B cell (primary cell): ENCODE measurements around the gene SSRP1. TPM values are rescaled to one million over a fixed set of nuclear protein-coding genes. Genes with fewer than 3 reads are reported as not detected.

ENCODE experiments used
- ATAC-seq: fragments of 200-7000 bp; cut with Tn5 transposase; one replicate; pipeline ENCODE4 v1.10.0; 2021; ENCODE audit warnings: low read depth, mild to moderate bottlenecking, moderate number of reproducible peaks, moderate library complexity
- CTCF ChIA-PET: fragments of 350-600 bp; sonication (Branson Sonifier 250); formaldehyde crosslinking; loops from one replicate; lab custom pipeline; 2021; ENCODE audit warnings: antibody characterized with exemption, inconsistent platforms; lab: Charles Lee
- POLR2A ChIA-PET: fragments of 350-600 bp; sonication (Branson Sonifier 250); formaldehyde crosslinking; loops from one replicate; lab custom pipeline; 2021; ENCODE audit warnings: antibody characterized with exemption; lab: Charles Lee
- DNase-seq: peaks from one replicate; pipeline ENCODE4 v3.0.0; 2013
- H2AFZ ChIP-seq: 2 replicates; pipeline ENCODE4 v1.6.1; 2012; ENCODE audit warnings: mild to moderate bottlenecking, low read depth, low read length; ENCODE audit not compliant: insufficient read depth, poor library complexity, severe bottlenecking
- H3K27ac ChIP-seq, 2 donors: 1 replicate in 1 of 2; 2 replicates in 1 of 2; pipeline ENCODE4 v1.5.1; 2012 to 2013; ENCODE audit warnings: low read length in 2 of 2, mild to moderate bottlenecking in 2 of 2, moderate library complexity in 1 of 2
- H3K27me3 ChIP-seq, 4 experiments: fragments of 200-600 bp in 1 of 4; sonication (generic) in 1 of 4; replicated peaks in 1 of 4; 1 replicate in 2 of 4; 2 replicates in 2 of 4; pipeline versions ENCODE4 v1.6.1 to v1.7.0; 2013 to 2016; ENCODE audit warnings: low read length in 3 of 4, mild to moderate bottlenecking in 2 of 4, mixed read lengths in 1 of 4, moderate library complexity in 1 of 4; ENCODE audit not compliant: insufficient read depth in 4 of 4, control insufficient read depth in 3 of 4; ENCODE audit errors: control extremely low read depth in 1 of 4
- H3K36me3 ChIP-seq, 2 experiments: replicated peaks in 1 of 2; 1 replicate in 1 of 2; 2 replicates in 1 of 2; pipeline versions ENCODE4 v1.6.1 to v1.7.1; 2013; ENCODE audit warnings: low read length in 1 of 2; ENCODE audit not compliant: insufficient read depth in 2 of 2, control insufficient read depth in 1 of 2; ENCODE audit errors: control extremely low read depth in 1 of 2, extremely low read depth in 1 of 2
- H3K4me1 ChIP-seq, 2 donors: fragments of 200-600 bp in 1 of 2; sonication (generic) in 1 of 2; 1 replicate in 1 of 2; 2 replicates in 1 of 2; pipeline versions ENCODE4 v1.5.1 to v1.6.1; 2013 to 2017; ENCODE audit warnings: low read length in 2 of 2; ENCODE audit not compliant: control insufficient read depth in 2 of 2, insufficient read depth in 2 of 2
- H3K4me2 ChIP-seq: replicated peaks from 2 replicates; pipeline ENCODE3; 2012; ENCODE audit warnings: mild to moderate bottlenecking, low read depth, low read length; ENCODE audit not compliant: poor library complexity, severe bottlenecking
- H3K4me3 ChIP-seq, 5 experiments: fragments of 200-600 bp in 1 of 5; sonication (generic) in 1 of 5; 1 replicate in 3 of 5; 2 replicates in 2 of 5; pipeline versions ENCODE4 v1.5.1 to v1.7.0; 2011 to 2016; ENCODE audit warnings: low read length in 4 of 5, mild to moderate bottlenecking in 4 of 5, low read depth in 2 of 5, control low read depth in 1 of 5, moderate library complexity in 1 of 5; ENCODE audit not compliant: insufficient read depth in 1 of 5; ENCODE audit errors: control extremely low read depth in 1 of 5, extremely low read depth in 1 of 5
- H3K79me2 ChIP-seq: fragments of 200-600 bp; sonication (generic); one replicate; pipeline ENCODE4 v1.6.0; 2016; ENCODE audit warnings: low read length; ENCODE audit not compliant: control insufficient read depth, insufficient read depth
- H3K9ac ChIP-seq: fragments of 200-600 bp; sonication (generic); 2 replicates; pipeline ENCODE4 v1.6.1; 2017; ENCODE audit warnings: mild to moderate bottlenecking, low read length, moderate library complexity
- H3K9me3 ChIP-seq, 3 donors: one replicate each; pipeline versions ENCODE4 v1.6.1 to v1.7.1; 2013; ENCODE audit warnings: low read length in 2 of 3; ENCODE audit not compliant: control insufficient read depth in 2 of 3, insufficient read depth in 1 of 3; ENCODE audit errors: control extremely low read depth in 1 of 3
- H4K20me1 ChIP-seq: 2 replicates; pipeline ENCODE4 v1.6.0; 2012; ENCODE audit warnings: mild to moderate bottlenecking, low read length; ENCODE audit not compliant: insufficient read depth, control insufficient read depth, poor library complexity, severe bottlenecking
- H3K27ac Mint-ChIP-seq: one replicate; pipeline ENCODE4 v1.8.0; 2021; ENCODE audit warnings: mixed read lengths
- H3K27me3 Mint-ChIP-seq: one replicate; pipeline ENCODE4 v1.8.0; 2021; ENCODE audit warnings: mixed read lengths
- H3K4me1 Mint-ChIP-seq: one replicate; pipeline ENCODE4 v1.8.0; 2021; ENCODE audit warnings: mixed read lengths
- H3K4me3 Mint-ChIP-seq: one replicate; pipeline ENCODE4 v1.8.0; 2021; ENCODE audit warnings: mixed read lengths
- H3K9me3 Mint-ChIP-seq: one replicate; pipeline ENCODE4 v1.8.0; 2022; ENCODE audit warnings: mixed read lengths; ENCODE audit not compliant: insufficient read depth
- CTCF ChIP-seq: fragments of 200-600 bp; IDR thresholded peaks from one replicate; pipeline ENCODE4 v1.8.0; 2022; ENCODE audit warnings: antibody characterized with exemption, mild to moderate bottlenecking
- EZH2 ChIP-seq: IDR thresholded peaks from 2 replicates; pipeline ENCODE4 v1.6.1; 2012; ENCODE audit warnings: borderline replicate concordance, low read depth, mild to moderate bottlenecking, moderate library complexity, low read length; ENCODE audit not compliant: insufficient read depth, poor library complexity, severe bottlenecking
- WGBS: methylation state at CpG from one replicate; pipeline ENCODE4 v1.1.5; 2013; ENCODE audit warnings: missing lambda C conversion rate; ENCODE audit not compliant: insufficient coverage; 5-methylcytosine and 5-hydroxymethylcytosine counted together
- intact Hi-C: fragments of 100-400 bp; cut with micrococcal nuclease; formaldehyde crosslinking; loops from one replicate; pipeline ENCODE4 v1.10.0; 2022
- polyA plus RNA-seq: library from polyadenylated mRNA; depleted of rRNA; stranded (reverse); fragments of >200 nt; gene quantifications from 2 replicates; pipeline ENCODE4 v1.2.3, GENCODE V29; 2012
- total RNA-seq, 2 donors: library from RNA; stranded (reverse); fragments of 120-200 nt in 1 of 2; gene quantifications; 1 replicate in 1 of 2; 2 replicates in 1 of 2; pipeline versions ENCODE4 v1.2.3 to v1.2.4, GENCODE V29; 2013 to 2022

The SSRP1 gene
- total and polyA plus RNA-seq, 2 donors (not counting 1 experiment from before 2014, with no cell fraction given), result 40.9 to 66.6 TPM

DNA sequence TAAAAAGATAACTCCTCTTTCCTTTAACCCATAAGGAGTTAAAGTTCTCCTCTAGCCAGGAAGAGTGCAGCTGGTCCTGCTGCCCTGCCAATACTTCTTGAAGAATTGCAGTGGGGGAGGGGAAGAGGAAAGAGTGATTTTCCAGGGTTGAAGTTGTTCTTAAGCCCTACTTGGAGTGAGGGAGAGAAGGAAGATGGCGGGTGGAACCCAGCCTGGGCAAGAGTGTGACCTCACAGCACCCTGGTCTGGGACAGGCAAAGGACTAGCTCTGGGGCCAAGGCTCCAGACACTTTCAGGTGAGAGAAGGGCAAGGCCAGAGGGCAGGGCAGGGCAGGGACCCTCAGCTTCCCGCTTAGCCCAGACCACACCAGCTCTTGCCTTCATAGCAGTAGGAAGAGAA is 17.5 kb downstream of the SSRP1 start:
- H3K4me3 ChIP-seq, result no peak overlapping the region
- no peak overlapping the region for H3K9ac ChIP-seq
- WGBS, result 100% methylated on average over 1 of the region's 2 CpGs
- no peak overlapping the region for H3K4me2 ChIP-seq
- H3K9me3 ChIP-seq, result no peaks in the 10 kb centered on the region
- H3K27ac ChIP-seq, result no peak overlapping the region
- Mint-ChIP-seq H3K27ac (no peak overlapping the region), H3K4me1 (peaks cover 3% of the 10 kb centered on the region), H3K9me3 (no peaks in the 10 kb centered on the region), H3K4me3 (no peak overlapping the region), H3K27me3 (no peaks in the 10 kb centered on the region)
- TF ChIP-seq CTCF (no peak), EZH2 (no peak)
- ChIA-PET POLR2A (no interaction called here), CTCF (no interaction called here)
- DNase-seq (no peak), ATAC-seq (no peak)
- H3K4me1 ChIP-seq, result no peaks in the 10 kb centered on the region
- H3K79me2 ChIP-seq, result no peaks in the 10 kb centered on the region
- peaks cover 0 to 5% of the 10 kb centered on the region in 2 experiments for H3K36me3 ChIP-seq
- intact Hi-C loops, result no loop called here
- no peaks in the 10 kb centered on the region for H3K27me3 ChIP-seq
- H4K20me1 ChIP-seq, result no peaks in the 10 kb centered on the region
- no peak overlapping the region for H2AFZ ChIP-seq

DNA sequence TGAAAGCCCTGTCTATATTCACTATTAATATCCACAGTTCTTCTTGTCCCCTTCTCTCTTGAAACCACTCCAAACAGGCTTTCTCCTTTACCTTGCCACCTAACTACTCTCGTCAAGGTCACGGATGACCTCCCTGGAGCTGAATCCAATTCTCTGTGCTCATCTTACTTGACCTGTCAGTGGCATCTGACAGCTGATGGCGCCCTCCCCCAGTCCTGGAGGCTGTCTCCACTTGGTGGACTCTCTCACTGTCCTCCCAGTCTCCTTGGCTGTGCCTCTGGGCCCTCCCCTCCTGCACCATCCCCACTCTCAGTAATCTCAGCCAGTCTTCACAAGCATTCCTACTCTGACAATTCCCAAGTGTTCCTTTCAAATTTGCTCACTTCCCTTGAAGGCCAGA is 19.7 kb downstream of the SSRP1 start:
- no peaks in the 10 kb centered on the region for H3K79me2 ChIP-seq
- peaks cover 0 to 5% of the 10 kb centered on the region in 2 experiments for H3K36me3 ChIP-seq
- no peak overlapping the region for H3K27ac ChIP-seq
- peaks cover 6% of the 10 kb centered on the region for H3K4me1 Mint-ChIP-seq
- H3K4me1 ChIP-seq, result peaks cover 9 to 10% of the 10 kb centered on the region in 2 donors
- POLR2A ChIA-PET, result interaction anchor here (0.7 kb wide), 1 partner anchor 20 kb away, joined by 8 read pairs; the partner anchor contains the start of gene SSRP1
- intact Hi-C loops, result no loop called here
- H4K20me1 ChIP-seq, result no peaks in the 10 kb centered on the region
- CTCF ChIA-PET, result no interaction called here
- no peak for TF ChIP-seq CTCF
- TF ChIP-seq EZH2, result no peak
- no peak overlapping the region for H3K4me2 ChIP-seq
- no peaks in the 10 kb centered on the region for H3K9me3 Mint-ChIP-seq
- H3K4me3 ChIP-seq, result no peak overlapping the region
- no peak overlapping the region for H3K27ac Mint-ChIP-seq
- H3K9ac ChIP-seq, result no peak overlapping the region
- no peaks in the 10 kb centered on the region for H3K9me3 ChIP-seq
- H3K27me3 ChIP-seq, result peaks cover 0 to 9% (median 1%) of the 10 kb centered on the region in 4 experiments
- H3K4me3 Mint-ChIP-seq, result no peak overlapping the region
- no peak overlapping the region for H2AFZ ChIP-seq
- H3K27me3 Mint-ChIP-seq, result no peaks in the 10 kb centered on the region
- 78% methylated on average over 3 of the region's 3 CpGs for WGBS
- DNase-seq (no peak), ATAC-seq (no peak)
